Measurements from ENCODE around the gene TUBGCP5. TPM values are rescaled to one million over a fixed set of nuclear protein-coding genes. Genes with fewer than 3 reads are reported as not detected.

TUBGCP5 gene
- total RNA-seq, 1 experiment from 2014 or later: 23.3 TPM

GRCh38 chr15:23069496-23070166, 30.3 kb upstream of the TUBGCP5 start:
- ChIA-PET POLR2A (interaction anchor here (0.6 kb wide), 1 partner anchor 9 kb away, joined by 5 read pairs; no protein-coding TSS in a partner anchor), CTCF (interaction anchor here (0.6 to 1.1 kb wide), 3 partner anchors 37 to 413 kb away, joined by 3 to 5 read pairs (median 4); no protein-coding TSS in a partner anchor)
- no TSS peak for BruUV-seq (replicated peaks)
- ATAC-seq: peak; percentile 88
- H3K4me3 ChIP-seq (ENCODE audit: low read depth in 2 of 2, low read length in 2 of 2): peak overlapping the region in 1 of 2 experiments; percentile 29; a peak in 1 of 4 replicates
- in situ Hi-C loops (cut with HindIII; ENCODE audit: low pct_unique_long_range_greater_than_20kb, low sequenced_read_pairs): no loop called here
- H3K4me1 ChIP-seq (ENCODE audit: control insufficient read depth, insufficient read depth, low read length): peaks cover 8% of the 10 kb centered on the region; the same call in 1 of the 2 replicates
- no peak for TF ChIP-seq POLR2AphosphoS5 (IDR thresholded peaks at IDR 0.05; ENCODE audit: low read depth, low read length)
- peak; percentile 75 for TF ChIP-seq CTCF (IDR thresholded peaks at IDR 0.05)
- intact Hi-C loops (cut with micrococcal nuclease; ENCODE audit: unreplicated experiment): no loop called here
- H3K27ac ChIP-seq (ENCODE audit: low read length): no peak overlapping the region
- H3K27me3 ChIP-seq (ENCODE audit: control insufficient read depth, insufficient read depth, low read length): peaks cover 8% of the 10 kb centered on the region
- H3K9me3 ChIP-seq (ENCODE audit: control insufficient read depth, insufficient read depth, low read depth, low read length): no peaks in the 10 kb centered on the region
- no peaks in the 10 kb centered on the region for H3K36me3 ChIP-seq (ENCODE audit: control insufficient read depth, insufficient read depth, low read length)
- no peak for DNase-seq (ENCODE audit: low read depth, low spot score)

GRCh38 chr15:23067416-23067815, 28.0 kb upstream of the TUBGCP5 start:
- Histone ChIP-seq H3K27ac (ENCODE audit: low read length) (no peak overlapping the region), H3K9me3 (ENCODE audit: control insufficient read depth, insufficient read depth, low read depth, low read length) (no peaks in the 10 kb centered on the region), H3K36me3 (ENCODE audit: control insufficient read depth, insufficient read depth, low read length) (no peaks in the 10 kb centered on the region), H3K27me3 (ENCODE audit: control insufficient read depth, insufficient read depth, low read length) (no peaks in the 10 kb centered on the region), H3K4me3 (ENCODE audit: low read depth in 2 of 2, low read length in 2 of 2) (no peak overlapping the region), H3K4me1 (ENCODE audit: control insufficient read depth, insufficient read depth, low read length) (peaks cover 5% of the 10 kb centered on the region; the same call in 1 of the 2 replicates)
- DNase-seq (ENCODE audit: low read depth, low spot score) (no peak), ATAC-seq (no peak)
- CTCF ChIA-PET: no interaction called here
- intact Hi-C loops (cut with micrococcal nuclease; ENCODE audit: unreplicated experiment): no loop called here
- BruUV-seq (replicated peaks): no TSS peak
- TF ChIP-seq SIN3A (IDR thresholded peaks at IDR 0.05; ENCODE audit: borderline replicate concordance, insufficient read depth, low read depth, low read length) (no peak), REST (IDR thresholded peaks at IDR 0.05; ENCODE audit: insufficient read depth in 1 of 2, low read depth in 2 of 2, low read length in 1 of 2) (no peak), CTCF (IDR thresholded peaks at IDR 0.05) (no peak), POLR2AphosphoS5 (IDR thresholded peaks at IDR 0.05; ENCODE audit: low read depth, low read length) (no peak), TCF7L2 (IDR thresholded peaks at IDR 0.05; ENCODE audit: low read depth, low read length) (no peak)
- in situ Hi-C loops (cut with HindIII; ENCODE audit: low pct_unique_long_range_greater_than_20kb, low sequenced_read_pairs): no loop called here
- POLR2A ChIA-PET: no interaction called here

All from Panc1 (cell line).